Subcutaneous adipose tissue (tissue), 4 donors: ENCODE results near the gene NPFF. TPM values are rescaled to one million over a fixed set of nuclear protein-coding genes. Genes with fewer than 3 reads are reported as not detected.

Source experiments
- CTCF ChIP-seq: fragments of 450-650 bp; IDR thresholded peaks from one replicate; pipeline ENCODE4 v1.5.1; 2016; ENCODE audit warnings: low read depth, mild to moderate bottlenecking, control low read depth, antibody characterized with exemption, moderate library complexity
- total RNA-seq, 4 donors: library from RNA; depleted of rRNA; stranded (reverse); fragments of >200 nt; gene quantifications; one replicate each; pipeline ENCODE4 v1.1.0, GENCODE V29; 2016

NPFF gene
- total RNA-seq, 4 donors from 2014 or later: not detected

GRCh38 chr12:53508534-53509170 is 1.4 kb upstream of the NPFF start:
- TF ChIP-seq CTCF: no peak

GRCh38 chr12:53507603-53507885 is 260 bp upstream of the NPFF start:
- TF ChIP-seq CTCF: no peak

GRCh38 chr12:53506450-53506785 is 866 bp downstream of the NPFF start:
- TF ChIP-seq CTCF: no peak

- TF ChIP-seq CTCF: no peak
Observed at GRCh38 chr12:53505555-53506449, 1.5 kb downstream of the NPFF start.

- TF ChIP-seq CTCF: no peak
Observed at GRCh38 chr12:53505086-53505485, 2.2 kb downstream of the NPFF start.

GRCh38 chr12:53504004-53504920 is 3.0 kb downstream of the NPFF start:
- TF ChIP-seq CTCF: no peak
